ENCODE measurements around the gene CPNE6. TPM values are rescaled to one million over a fixed set of nuclear protein-coding genes. Genes with fewer than 3 reads are reported as not detected.

CPNE6 gene
- polyA plus RNA-seq, 1 donor (not counting 4 experiments of a cell fraction or from before 2014, with no cell fraction given) = not detected

DNA sequence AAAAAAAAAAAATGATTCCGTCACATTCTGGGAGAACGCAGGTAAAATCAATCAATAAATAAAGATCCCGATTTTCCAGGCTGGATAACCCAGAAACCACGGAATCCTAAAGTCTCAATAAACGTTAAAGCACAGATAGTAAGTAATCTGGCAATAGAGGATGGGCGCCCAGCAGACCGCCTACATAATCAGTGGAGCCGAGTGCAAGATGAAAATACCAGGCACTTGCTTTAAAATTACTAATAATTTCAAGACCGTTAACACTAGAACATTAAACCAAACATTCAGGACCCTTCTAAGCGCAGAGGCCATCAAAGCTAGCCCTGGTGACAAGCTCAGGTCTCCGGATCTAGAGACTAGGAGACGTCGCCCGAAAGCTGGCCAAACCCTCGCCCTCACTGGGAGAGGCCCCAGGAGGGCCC lies 42.0 kb downstream of the CPNE6 start:
- no peaks in the 10 kb centered on the region for H3K79me2 ChIP-seq (ENCODE audit: control insufficient read depth, insufficient read depth, low read length)
- no peaks in the 10 kb centered on the region for H3K9me3 ChIP-seq (ENCODE audit: control insufficient read depth, low read depth, low read length)
- no peak for DNase-seq (ENCODE audit: low read depth, low spot score)
- H3K4me3 ChIP-seq (ENCODE audit: control insufficient read depth in 2 of 3, extremely low read depth in 1 of 3, insufficient read depth in 2 of 3, low read depth in 1 of 3, low read length in 3 of 3) = peak overlapping the region; percentile 67 to 84 (median 68)
- H3K27me3 ChIP-seq (ENCODE audit: control insufficient read depth, extremely low read depth, insufficient read depth, low read length) = no peaks in the 10 kb centered on the region
- no peaks in the 10 kb centered on the region for H4K20me1 ChIP-seq (ENCODE audit: control insufficient read depth, extremely low read depth, insufficient read depth, low read length)
- H2AFZ ChIP-seq (ENCODE audit: control insufficient read depth, low read length) = peak overlapping the region; percentile 72
- H3K4me1 ChIP-seq (ENCODE audit: control insufficient read depth, extremely low read depth, insufficient read depth, low read length) = peaks cover 21% of the 10 kb centered on the region
- peak overlapping the region; percentile 90 for H3K9ac ChIP-seq (ENCODE audit: control insufficient read depth, extremely low read depth, insufficient read depth, low read length)
- H3K4me2 ChIP-seq (ENCODE audit: control insufficient read depth, extremely low read depth, insufficient read depth, low read depth, low read length) = peak overlapping the region; percentile 71
- H3K9me1 ChIP-seq (ENCODE audit: control insufficient read depth, extremely low read depth, insufficient read depth, low read length) = no peaks in the 10 kb centered on the region
- peaks cover 0 to 10% of the 10 kb centered on the region in 2 experiments for H3K36me3 ChIP-seq (ENCODE audit: control insufficient read depth in 2 of 2, extremely low read depth in 1 of 2, insufficient read depth in 2 of 2, low read length in 2 of 2)
- TF ChIP-seq EZH2 (IDR thresholded peaks at IDR 0.05; ENCODE audit: low read length) = no peak
- TF ChIP-seq, protein P1, sequence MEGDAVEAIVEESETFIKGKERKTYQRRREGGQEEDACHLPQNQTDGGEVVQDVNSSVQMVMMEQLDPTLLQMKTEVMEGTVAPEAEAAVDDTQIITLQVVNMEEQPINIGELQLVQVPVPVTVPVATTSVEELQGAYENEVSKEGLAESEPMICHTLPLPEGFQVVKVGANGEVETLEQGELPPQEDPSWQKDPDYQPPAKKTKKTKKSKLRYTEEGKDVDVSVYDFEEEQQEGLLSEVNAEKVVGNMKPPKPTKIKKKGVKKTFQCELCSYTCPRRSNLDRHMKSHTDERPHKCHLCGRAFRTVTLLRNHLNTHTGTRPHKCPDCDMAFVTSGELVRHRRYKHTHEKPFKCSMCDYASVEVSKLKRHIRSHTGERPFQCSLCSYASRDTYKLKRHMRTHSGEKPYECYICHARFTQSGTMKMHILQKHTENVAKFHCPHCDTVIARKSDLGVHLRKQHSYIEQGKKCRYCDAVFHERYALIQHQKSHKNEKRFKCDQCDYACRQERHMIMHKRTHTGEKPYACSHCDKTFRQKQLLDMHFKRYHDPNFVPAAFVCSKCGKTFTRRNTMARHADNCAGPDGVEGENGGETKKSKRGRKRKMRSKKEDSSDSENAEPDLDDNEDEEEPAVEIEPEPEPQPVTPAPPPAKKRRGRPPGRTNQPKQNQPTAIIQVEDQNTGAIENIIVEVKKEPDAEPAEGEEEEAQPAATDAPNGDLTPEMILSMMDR (optimal IDR thresholded peaks at IDR 0.05 in 1 of 3, IDR thresholded peaks at IDR 0.05 in 1 of 3, conservative IDR thresholded peaks at IDR 0.05 in 1 of 3; ENCODE audit: extremely low read depth in 1 of 3, insufficient read depth in 2 of 3, low read length in 3 of 3) = no peak
- FAIRE-seq = no peak
- H3K27ac ChIP-seq (ENCODE audit: control insufficient read depth, insufficient read depth, low read length) = peak overlapping the region; percentile 97
- dilution Hi-C loops (cut with MboI; ENCODE audit: extremely low pct_ligation_motif_present, low sequenced_read_pairs) = no loop called here

DNA sequence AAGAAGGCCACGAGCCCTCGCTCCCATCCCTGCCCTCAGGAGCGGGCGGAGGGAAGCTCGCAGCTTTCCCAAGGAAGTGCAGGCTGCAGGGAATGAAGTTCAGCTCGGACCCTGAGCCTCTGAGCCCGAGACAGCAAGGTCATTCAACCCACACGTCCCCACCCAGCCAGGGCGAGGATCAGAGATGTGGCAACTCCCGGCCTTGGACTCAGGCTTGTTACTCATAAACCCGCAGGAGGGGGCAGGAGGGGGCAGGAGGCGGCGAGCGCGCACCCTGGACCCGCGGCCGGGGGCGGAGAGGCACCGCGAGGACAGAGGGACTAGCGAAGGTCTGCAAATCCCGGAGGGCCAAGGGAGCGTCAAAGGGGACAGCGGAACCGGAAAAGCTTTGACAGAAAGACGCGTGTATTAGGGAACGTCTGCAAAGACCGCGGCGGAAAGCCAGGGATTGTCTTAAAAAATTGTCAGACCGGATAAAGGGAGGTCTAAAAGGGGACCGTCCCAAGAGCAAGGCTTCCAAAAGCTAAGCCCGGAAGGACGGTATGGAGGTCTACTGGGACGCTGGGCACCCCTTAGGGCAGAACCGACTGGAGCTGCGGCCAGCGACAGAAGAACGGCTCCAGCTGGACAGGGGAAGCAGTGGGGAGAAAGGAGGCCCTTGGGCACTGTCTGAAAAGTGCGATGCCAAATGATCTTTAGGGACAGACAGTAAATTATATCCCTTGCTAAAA lies 42.6 kb downstream of the CPNE6 start:
- FAIRE-seq = no peak
- no peaks in the 10 kb centered on the region for H3K9me3 ChIP-seq (ENCODE audit: control insufficient read depth, low read depth, low read length)
- dilution Hi-C loops (cut with MboI; ENCODE audit: extremely low pct_ligation_motif_present, low sequenced_read_pairs) = no loop called here
- H3K27me3 ChIP-seq (ENCODE audit: control insufficient read depth, extremely low read depth, insufficient read depth, low read length) = no peaks in the 10 kb centered on the region
- peak overlapping the region; percentile 67 to 84 (median 68) for H3K4me3 ChIP-seq (ENCODE audit: control insufficient read depth in 2 of 3, extremely low read depth in 1 of 3, insufficient read depth in 2 of 3, low read depth in 1 of 3, low read length in 3 of 3)
- H3K4me1 ChIP-seq (ENCODE audit: control insufficient read depth, extremely low read depth, insufficient read depth, low read length) = peaks cover 17% of the 10 kb centered on the region
- peak; percentile 44 for DNase-seq (ENCODE audit: low read depth, low spot score)
- no peak for TF ChIP-seq EZH2 (IDR thresholded peaks at IDR 0.05; ENCODE audit: low read length)
- TF ChIP-seq, protein P1 (optimal IDR thresholded peaks at IDR 0.05 in 1 of 3, IDR thresholded peaks at IDR 0.05 in 1 of 3, conservative IDR thresholded peaks at IDR 0.05 in 1 of 3; ENCODE audit: extremely low read depth in 1 of 3, insufficient read depth in 2 of 3, low read length in 3 of 3) = no peak
- H3K27ac ChIP-seq (ENCODE audit: control insufficient read depth, insufficient read depth, low read length) = peak overlapping the region; percentile 97
- no peaks in the 10 kb centered on the region for H3K9me1 ChIP-seq (ENCODE audit: control insufficient read depth, extremely low read depth, insufficient read depth, low read length)
- peak overlapping the region; percentile 71 for H3K4me2 ChIP-seq (ENCODE audit: control insufficient read depth, extremely low read depth, insufficient read depth, low read depth, low read length)
- H3K79me2 ChIP-seq (ENCODE audit: control insufficient read depth, insufficient read depth, low read length) = no peaks in the 10 kb centered on the region
- H4K20me1 ChIP-seq (ENCODE audit: control insufficient read depth, extremely low read depth, insufficient read depth, low read length) = no peaks in the 10 kb centered on the region
- H3K36me3 ChIP-seq (ENCODE audit: control insufficient read depth in 2 of 2, extremely low read depth in 1 of 2, insufficient read depth in 2 of 2, low read length in 2 of 2) = peaks cover 5 to 16% of the 10 kb centered on the region in 2 experiments
- peak overlapping the region; percentile 90 for H3K9ac ChIP-seq (ENCODE audit: control insufficient read depth, extremely low read depth, insufficient read depth, low read length)
- peak overlapping the region; percentile 72 for H2AFZ ChIP-seq (ENCODE audit: control insufficient read depth, low read length)
